NB4 (cell line): ENCODE measurements around the gene DGKG.

Experiments
- MAX ChIP-seq: IDR thresholded peaks from 2 replicates; pipeline ENCODE4 v1.6.1; 2011; ENCODE audit warnings: low read depth, low read length
- MYC ChIP-seq: IDR thresholded peaks from 2 replicates; pipeline ENCODE4 v1.6.1; 2011; ENCODE audit warnings: low read depth, low read length
- POLR2A ChIP-seq: IDR thresholded peaks from 2 replicates; pipeline ENCODE4 v1.6.1; 2011; ENCODE audit warnings: mild to moderate bottlenecking; ENCODE audit not compliant: insufficient read length; ENCODE audit errors: extremely low read depth
- TF ChIP-seq, protein P1 (sequence below): IDR thresholded peaks from one replicate; pipeline ENCODE4 v1.5.1; 2012; ENCODE audit warnings: low read depth, low read length

DNA sequence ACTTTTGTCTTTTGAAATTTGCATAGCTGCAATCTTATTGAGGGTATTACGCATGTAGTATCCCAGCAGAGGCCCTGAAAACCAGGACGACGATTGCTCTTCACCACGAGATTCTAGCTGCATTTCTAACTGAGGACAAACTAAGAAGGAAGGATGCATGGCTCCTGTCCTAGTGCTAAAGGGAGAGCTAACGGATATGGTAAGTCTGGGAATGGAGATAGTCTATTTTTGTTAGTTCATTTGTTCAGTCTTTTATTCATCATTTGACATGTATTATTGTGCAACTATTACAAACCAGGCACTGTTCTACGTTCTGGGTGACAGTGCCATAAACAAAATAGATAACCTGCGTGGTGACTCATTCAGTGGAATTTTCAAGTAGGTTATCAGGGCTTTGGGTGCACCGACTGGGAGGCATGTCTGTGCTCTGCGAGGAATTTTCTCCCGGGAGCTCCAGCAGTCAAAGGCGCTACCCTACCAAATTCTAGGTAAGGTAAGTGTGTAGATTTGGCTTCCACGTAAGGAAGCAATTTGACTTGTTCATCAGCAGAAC lies 201.3 kb downstream of the DGKG start:
- TF ChIP-seq MAX = no peak
- TF ChIP-seq, protein P1, sequence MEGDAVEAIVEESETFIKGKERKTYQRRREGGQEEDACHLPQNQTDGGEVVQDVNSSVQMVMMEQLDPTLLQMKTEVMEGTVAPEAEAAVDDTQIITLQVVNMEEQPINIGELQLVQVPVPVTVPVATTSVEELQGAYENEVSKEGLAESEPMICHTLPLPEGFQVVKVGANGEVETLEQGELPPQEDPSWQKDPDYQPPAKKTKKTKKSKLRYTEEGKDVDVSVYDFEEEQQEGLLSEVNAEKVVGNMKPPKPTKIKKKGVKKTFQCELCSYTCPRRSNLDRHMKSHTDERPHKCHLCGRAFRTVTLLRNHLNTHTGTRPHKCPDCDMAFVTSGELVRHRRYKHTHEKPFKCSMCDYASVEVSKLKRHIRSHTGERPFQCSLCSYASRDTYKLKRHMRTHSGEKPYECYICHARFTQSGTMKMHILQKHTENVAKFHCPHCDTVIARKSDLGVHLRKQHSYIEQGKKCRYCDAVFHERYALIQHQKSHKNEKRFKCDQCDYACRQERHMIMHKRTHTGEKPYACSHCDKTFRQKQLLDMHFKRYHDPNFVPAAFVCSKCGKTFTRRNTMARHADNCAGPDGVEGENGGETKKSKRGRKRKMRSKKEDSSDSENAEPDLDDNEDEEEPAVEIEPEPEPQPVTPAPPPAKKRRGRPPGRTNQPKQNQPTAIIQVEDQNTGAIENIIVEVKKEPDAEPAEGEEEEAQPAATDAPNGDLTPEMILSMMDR = no peak
- no peak for TF ChIP-seq POLR2A
- TF ChIP-seq MYC = no peak
